SU-DHL-6 (cell line): ENCODE results near the gene RIPOR2.

Source experiments
- H2AFZ ChIP-seq: fragments of 200-600 bp; sonication (generic); 2 replicates; pipeline ENCODE4 v1.6.1; 2014; ENCODE audit warnings: low read depth, mild to moderate bottlenecking, moderate library complexity, mixed read lengths, antibody characterized with exemption, low read length; ENCODE audit not compliant: severe bottlenecking
- H3F3A ChIP-seq: fragments of 200-600 bp; shearing (Covaris generic); 2 replicates; pipeline ENCODE4 v1.6.0; 2016; ENCODE audit warnings: antibody characterized with exemption, mild to moderate bottlenecking; ENCODE audit not compliant: insufficient read depth
- H3K27ac ChIP-seq: fragments of 200-600 bp; sonication (generic); 2 replicates; pipeline ENCODE4 v1.5.1; 2016; ENCODE audit warnings: low read depth, mild to moderate bottlenecking, low read length, moderate library complexity, mixed read lengths
- H3K27me3 ChIP-seq: fragments of 200-600 bp; sonication (generic), shearing (Covaris generic); 2 replicates; pipeline ENCODE4 v1.6.0; 2014; ENCODE audit warnings: mild to moderate bottlenecking, low read length
- H3K36me3 ChIP-seq: fragments of 200-600 bp; sonication (generic); 2 replicates; pipeline ENCODE4 v1.6.1; 2014; ENCODE audit warnings: mild to moderate bottlenecking, low read length, mixed read lengths
- H3K4me2 ChIP-seq: fragments of 300-600, 200-600 bp; shearing (Covaris generic), sonication (generic); 2 replicates; pipeline ENCODE4 v1.6.0; 2014; ENCODE audit warnings: low read length, low read depth, mild to moderate bottlenecking; ENCODE audit not compliant: poor library complexity, severe bottlenecking
- H3K4me3 ChIP-seq: fragments of 200-600 bp; sonication (generic); 2 replicates; pipeline ENCODE4 v1.5.1; 2014; ENCODE audit warnings: antibody characterized with exemption, low read length, mild to moderate bottlenecking, mixed read lengths; ENCODE audit not compliant: insufficient read depth, poor library complexity, severe bottlenecking
- H3K79me2 ChIP-seq: fragments of 200-600 bp; sonication (generic); 2 replicates; pipeline ENCODE4 v1.6.1; 2014; ENCODE audit warnings: mild to moderate bottlenecking, low read length, moderate library complexity; ENCODE audit not compliant: insufficient read depth
- H3K9ac ChIP-seq: fragments of 200-600 bp; sonication (generic); 2 replicates; pipeline ENCODE4 v1.7.0; 2014; ENCODE audit warnings: mild to moderate bottlenecking, low read length
- H3K9me2 ChIP-seq: fragments of 200-600 bp; sonication (generic); replicated peaks from 2 replicates; pipeline ENCODE4 v1.6.1; 2014; ENCODE audit warnings: low read length; ENCODE audit not compliant: insufficient read depth
- H3K9me3 ChIP-seq: fragments of 200-600 bp; sonication (generic); 2 replicates; pipeline ENCODE4 v1.6.1; 2014; ENCODE audit warnings: low read length, mixed read lengths; ENCODE audit not compliant: insufficient read depth
- H4K20me1 ChIP-seq: fragments of 200-600 bp; sonication (generic); 2 replicates; pipeline ENCODE4 v1.6.1; 2014; ENCODE audit warnings: low read depth, mild to moderate bottlenecking, antibody characterized with exemption, low read length, moderate library complexity, mixed read lengths
- EZH2phosphoT487 ChIP-seq: fragments of 200-600 bp; sonication (generic), shearing (Covaris generic); conservative IDR thresholded peaks from 2 replicates; pipeline ENCODE4 v1.6.1; 2018; ENCODE audit warnings: mild to moderate bottlenecking, antibody characterized with exemption, low read length, moderate library complexity, mixed read lengths
- TF ChIP-seq, protein P1 (sequence below): fragments of 200-600 bp; sonication (generic); IDR thresholded peaks from one replicate; pipeline ENCODE4 v1.5.1; 2017; ENCODE audit warnings: antibody characterized with exemption, mild to moderate bottlenecking, low read length, moderate library complexity; ENCODE audit not compliant: insufficient read depth, poor library complexity, severe bottlenecking

Gene RIPOR2

GRCh38 chr6:24931718-24932691 is 3.8 kb downstream of the RIPOR2 start:
- peak overlapping the region; percentile 88 for H3K4me2 ChIP-seq
- TF ChIP-seq, protein P1, sequence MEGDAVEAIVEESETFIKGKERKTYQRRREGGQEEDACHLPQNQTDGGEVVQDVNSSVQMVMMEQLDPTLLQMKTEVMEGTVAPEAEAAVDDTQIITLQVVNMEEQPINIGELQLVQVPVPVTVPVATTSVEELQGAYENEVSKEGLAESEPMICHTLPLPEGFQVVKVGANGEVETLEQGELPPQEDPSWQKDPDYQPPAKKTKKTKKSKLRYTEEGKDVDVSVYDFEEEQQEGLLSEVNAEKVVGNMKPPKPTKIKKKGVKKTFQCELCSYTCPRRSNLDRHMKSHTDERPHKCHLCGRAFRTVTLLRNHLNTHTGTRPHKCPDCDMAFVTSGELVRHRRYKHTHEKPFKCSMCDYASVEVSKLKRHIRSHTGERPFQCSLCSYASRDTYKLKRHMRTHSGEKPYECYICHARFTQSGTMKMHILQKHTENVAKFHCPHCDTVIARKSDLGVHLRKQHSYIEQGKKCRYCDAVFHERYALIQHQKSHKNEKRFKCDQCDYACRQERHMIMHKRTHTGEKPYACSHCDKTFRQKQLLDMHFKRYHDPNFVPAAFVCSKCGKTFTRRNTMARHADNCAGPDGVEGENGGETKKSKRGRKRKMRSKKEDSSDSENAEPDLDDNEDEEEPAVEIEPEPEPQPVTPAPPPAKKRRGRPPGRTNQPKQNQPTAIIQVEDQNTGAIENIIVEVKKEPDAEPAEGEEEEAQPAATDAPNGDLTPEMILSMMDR: no peak
- H4K20me1 ChIP-seq: peaks cover 20% of the 10 kb centered on the region
- no peak overlapping the region for H2AFZ ChIP-seq
- H3K79me2 ChIP-seq: peaks cover 87% of the 10 kb centered on the region
- peak overlapping the region; percentile 92 for H3K27ac ChIP-seq
- H3F3A ChIP-seq: peaks cover 83% of the 10 kb centered on the region
- peaks cover 26% of the 10 kb centered on the region for H3K36me3 ChIP-seq
- H3K27me3 ChIP-seq: no peaks in the 10 kb centered on the region
- H3K9me3 ChIP-seq: no peaks in the 10 kb centered on the region
- peak overlapping the region; percentile 73 for H3K4me3 ChIP-seq
- peak overlapping the region; percentile 73 for H3K9ac ChIP-seq
- H3K9me2 ChIP-seq: no peaks in the 10 kb centered on the region

- peaks cover 26% of the 10 kb centered on the region for H3K36me3 ChIP-seq
- no peak overlapping the region for H2AFZ ChIP-seq
- H3K79me2 ChIP-seq: peaks cover 93% of the 10 kb centered on the region
- TF ChIP-seq EZH2phosphoT487: no peak
- TF ChIP-seq, protein P1: no peak
- H3K4me3 ChIP-seq: peak overlapping the region; percentile 73
- H3K9ac ChIP-seq: peak overlapping the region; percentile 73
- no peaks in the 10 kb centered on the region for H3K9me2 ChIP-seq
- no peaks in the 10 kb centered on the region for H3K27me3 ChIP-seq
- peak overlapping the region; percentile 88 for H3K4me2 ChIP-seq
- peaks cover 23% of the 10 kb centered on the region for H4K20me1 ChIP-seq
- no peaks in the 10 kb centered on the region for H3K9me3 ChIP-seq
- H3K27ac ChIP-seq: peak overlapping the region; percentile 92
- peaks cover 80% of the 10 kb centered on the region for H3F3A ChIP-seq
These were observed 4.5 kb downstream of the RIPOR2 start for GRCh38 chr6:24931296-24931695.

DNA sequence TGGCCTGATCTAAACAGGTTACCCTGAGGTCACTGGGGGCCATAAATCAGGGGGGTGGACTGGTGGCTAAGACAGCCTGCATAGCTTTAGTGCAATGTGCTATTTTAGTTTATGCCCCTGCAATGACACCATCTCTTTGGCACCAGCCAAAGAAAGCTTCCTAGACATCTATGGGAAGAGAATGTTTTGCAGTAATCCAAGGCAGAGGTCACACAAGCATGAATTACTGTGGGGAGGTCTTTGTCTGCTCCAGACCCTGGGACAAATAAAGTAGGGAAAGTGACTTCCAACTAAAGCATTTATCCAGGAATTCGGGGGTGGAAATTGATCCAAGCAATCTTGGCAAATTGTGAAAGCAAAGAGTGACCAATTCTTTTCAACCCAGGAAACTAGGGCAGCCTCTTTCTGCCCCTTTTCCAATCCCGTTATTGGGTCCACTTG is 5.3 kb downstream of the RIPOR2 start:
- Histone ChIP-seq H3K27me3 (no peaks in the 10 kb centered on the region), H3K79me2 (peaks cover 98% of the 10 kb centered on the region), H3K4me2 (peak overlapping the region; percentile 88), H3K4me3 (peak overlapping the region; percentile 2), H3K36me3 (peaks cover 26% of the 10 kb centered on the region), H3K27ac (peak overlapping the region; percentile 92), H3K9me3 (no peaks in the 10 kb centered on the region), H4K20me1 (peaks cover 30% of the 10 kb centered on the region), H3F3A (peaks cover 75% of the 10 kb centered on the region), H3K9ac (no peak overlapping the region), H2AFZ (no peak overlapping the region), H3K9me2 (no peaks in the 10 kb centered on the region)
- TF ChIP-seq, protein P1: no peak
- TF ChIP-seq EZH2phosphoT487: no peak
